GM23248 (cell line): ENCODE data around the gene MGAM2.

Experiments
- EZH2 ChIP-seq: fragments of 200-600 bp; sonication (generic); IDR thresholded peaks from 2 replicates; pipeline ENCODE4 v1.6.1; 2018; ENCODE audit warnings: antibody characterized with exemption, mild to moderate bottlenecking; ENCODE audit not compliant: insufficient read depth, poor library complexity, severe bottlenecking
- EZH2phosphoT487 ChIP-seq: fragments of 200-600 bp; sonication (generic); IDR thresholded peaks from 2 replicates; pipeline ENCODE4 v1.6.1; 2018; ENCODE audit warnings: antibody characterized with exemption, moderate library complexity, mild to moderate bottlenecking, low read depth; ENCODE audit not compliant: insufficient read depth

DNA sequence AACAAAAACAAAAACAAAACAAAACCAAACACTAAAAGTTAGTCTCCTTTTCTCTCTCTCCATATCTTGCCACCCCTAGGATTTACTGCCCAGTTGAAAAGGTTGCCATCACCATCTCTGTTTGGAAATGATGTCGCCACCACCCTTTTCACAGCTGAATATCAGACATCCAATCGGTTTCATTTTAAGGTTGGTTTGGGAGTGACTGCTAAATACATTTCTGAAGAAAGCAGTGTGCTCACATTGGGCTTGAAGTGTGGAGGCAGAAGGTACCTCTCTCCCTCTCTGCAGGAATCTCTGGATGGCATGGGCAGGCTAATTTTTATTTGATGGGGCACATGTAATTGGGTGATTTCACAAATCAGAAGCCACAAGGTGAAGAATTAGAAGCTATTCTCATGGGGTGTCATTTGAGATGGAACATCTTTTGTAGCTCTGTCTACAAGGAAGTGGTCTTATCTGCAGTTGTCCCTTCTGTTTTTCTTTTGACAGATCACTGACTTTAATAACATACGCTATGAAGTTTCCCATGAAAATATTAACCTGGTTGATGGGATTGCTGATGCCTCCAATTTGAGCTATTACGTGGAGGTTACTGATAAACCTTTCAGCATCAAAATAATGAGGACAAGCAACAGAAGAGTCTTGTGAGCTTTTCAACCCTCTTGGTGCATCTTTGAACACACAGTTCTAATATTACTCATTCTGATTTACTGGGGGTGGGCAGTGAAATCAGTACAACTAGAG lies 20.1 kb downstream of the MGAM2 start:
- TF ChIP-seq EZH2 (no peak), EZH2phosphoT487 (no peak)
